Measurements from ENCODE around the gene FGFR2.

Gene FGFR2

DNA sequence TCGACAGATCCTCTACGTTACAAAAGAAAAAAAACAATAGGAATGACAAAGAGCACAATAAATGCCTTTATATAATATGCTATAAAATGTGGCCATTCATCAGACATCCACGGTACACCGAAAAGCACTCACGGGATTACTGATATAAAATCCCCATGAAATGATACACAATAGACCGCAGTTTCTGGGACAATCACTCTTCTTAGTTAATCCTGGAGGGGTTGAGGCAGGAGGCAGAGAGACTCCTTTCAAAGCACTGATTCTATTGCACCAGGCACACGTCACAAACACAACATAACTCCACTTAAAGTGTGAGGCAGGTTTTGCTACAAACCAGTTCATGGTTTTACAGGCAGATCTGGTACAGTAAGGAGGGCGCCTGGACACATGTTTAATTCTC is 113.8 kb downstream of the FGFR2 start:
- no peak for DNase-seq

DNA sequence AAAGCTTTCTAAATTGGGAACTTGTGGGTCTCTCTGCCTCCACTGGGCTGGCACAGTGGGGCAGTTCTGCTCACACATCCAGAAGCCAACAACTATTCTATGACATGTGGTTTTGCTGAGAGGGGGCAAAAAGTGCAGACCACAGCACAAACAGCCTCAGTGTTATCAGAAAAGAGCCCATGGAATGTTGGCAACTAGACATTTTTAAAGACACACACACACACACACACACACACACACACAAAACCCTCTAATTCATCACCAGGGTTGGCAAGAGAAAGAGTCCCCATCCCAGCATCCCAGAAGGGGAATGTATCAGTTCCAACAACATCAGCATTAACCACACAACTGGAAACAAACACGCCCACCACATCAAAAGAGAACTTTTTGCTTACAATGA is 117.1 kb downstream of the FGFR2 start:
- no peak for DNase-seq

DNA sequence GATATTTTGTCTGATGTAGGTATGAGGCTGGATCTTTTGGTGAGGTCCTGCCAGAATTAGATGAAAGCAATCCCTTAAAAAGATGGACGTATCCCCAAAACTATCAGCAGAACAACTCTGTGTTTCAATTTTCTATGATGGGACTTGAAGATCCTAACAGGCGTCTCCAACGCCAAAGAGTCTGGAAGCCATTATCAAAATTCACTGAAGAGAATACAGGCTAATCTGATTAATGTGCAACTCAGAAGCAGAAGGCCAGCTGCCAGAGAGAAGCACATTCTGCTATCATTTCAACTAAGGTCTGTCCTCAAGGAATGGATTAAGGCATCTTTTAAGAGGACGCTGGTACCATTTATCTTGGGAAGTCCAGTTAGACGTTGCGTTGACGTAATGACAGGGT is 119.7 kb downstream of the FGFR2 start:
- DNase-seq, result no peak

DNA sequence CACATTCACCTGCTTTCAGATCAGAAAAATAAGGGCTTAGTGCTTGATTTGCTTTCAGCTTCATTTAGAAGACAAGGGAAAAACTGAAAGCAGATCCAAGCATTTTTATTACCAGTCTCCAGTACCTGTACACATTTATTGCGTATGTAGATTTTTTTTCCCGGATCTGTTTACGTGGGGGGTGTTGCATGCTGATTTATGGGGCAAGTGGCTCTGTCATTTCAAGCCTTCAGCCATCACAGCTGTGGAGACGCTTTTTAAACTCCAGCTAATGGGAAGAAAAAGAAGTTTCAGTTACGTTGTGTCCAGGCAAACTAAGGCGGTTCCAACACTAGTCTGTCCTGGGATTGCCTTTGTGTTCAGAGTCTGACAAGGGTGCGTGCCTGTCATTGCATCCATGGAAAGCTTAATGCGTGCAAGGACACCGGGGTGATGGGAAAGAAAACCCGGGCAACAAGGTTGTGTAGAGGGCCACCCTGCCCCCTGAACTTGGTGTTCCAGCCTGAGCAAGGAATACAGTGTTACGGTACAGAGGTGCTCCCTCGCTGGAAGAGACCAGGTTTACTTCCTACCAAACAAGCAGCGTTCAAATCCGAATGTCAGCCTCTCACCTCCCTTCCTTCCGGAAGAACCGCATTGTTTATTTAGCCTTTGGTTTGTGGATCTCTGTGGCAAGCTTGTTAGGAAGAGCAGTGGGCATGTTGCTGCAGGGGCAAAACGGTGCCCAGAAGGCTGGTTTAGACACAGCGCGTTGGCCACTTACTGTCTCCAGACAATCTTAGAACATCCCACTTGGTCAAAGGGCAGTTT is 128.2 kb downstream of the FGFR2 start:
- no peak for DNase-seq

GRCh38 chr10:121468726-121469125 is 129.5 kb downstream of the FGFR2 start:
- DNase-seq, result no peak

GRCh38 chr10:121466424-121466823 is 131.8 kb downstream of the FGFR2 start:
- no peak for DNase-seq

DNA sequence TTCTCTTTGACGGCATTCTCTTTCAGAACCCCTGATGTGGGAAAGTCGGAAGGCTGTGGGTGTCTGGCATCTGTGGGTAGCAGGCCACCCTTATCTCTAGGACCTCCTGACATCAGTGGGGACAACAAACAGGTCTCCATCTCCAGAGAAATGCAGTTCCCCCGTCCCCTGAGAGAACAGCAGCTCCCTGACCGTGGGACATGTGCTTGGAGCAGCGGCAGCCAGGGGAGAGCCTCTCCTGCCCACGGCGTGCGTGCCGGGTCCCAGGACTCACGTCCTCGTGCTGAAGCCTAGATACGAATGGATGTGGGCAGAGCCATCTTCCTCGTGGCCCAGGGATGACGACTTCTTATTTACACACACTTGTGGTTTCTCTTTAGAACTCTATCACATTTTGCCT is 133.0 kb downstream of the FGFR2 start:
- no peak for DNase-seq

- no peak for DNase-seq
Observed at GRCh38 chr10:121464517-121464916, 133.7 kb downstream of the FGFR2 start.

DNA sequence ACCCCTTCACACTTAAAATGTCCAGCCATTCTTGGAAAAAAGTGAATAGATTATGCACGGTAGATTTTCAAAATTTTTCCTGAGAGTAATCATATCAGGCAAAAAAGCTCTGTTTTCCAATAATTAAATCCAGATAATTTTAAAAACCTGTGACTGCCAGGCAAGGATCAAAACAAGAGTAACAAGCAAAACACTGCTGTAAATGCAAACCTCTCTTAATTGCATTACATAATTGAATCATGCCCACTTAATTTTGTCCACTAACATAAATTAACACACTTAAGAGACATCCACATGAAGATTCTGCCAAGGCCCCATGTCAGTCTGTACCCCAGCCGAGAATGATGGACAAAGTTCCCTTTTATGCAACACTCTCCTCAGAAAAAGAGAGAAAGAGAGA is 135.3 kb downstream of the FGFR2 start:
- DNase-seq, result no peak

DNA sequence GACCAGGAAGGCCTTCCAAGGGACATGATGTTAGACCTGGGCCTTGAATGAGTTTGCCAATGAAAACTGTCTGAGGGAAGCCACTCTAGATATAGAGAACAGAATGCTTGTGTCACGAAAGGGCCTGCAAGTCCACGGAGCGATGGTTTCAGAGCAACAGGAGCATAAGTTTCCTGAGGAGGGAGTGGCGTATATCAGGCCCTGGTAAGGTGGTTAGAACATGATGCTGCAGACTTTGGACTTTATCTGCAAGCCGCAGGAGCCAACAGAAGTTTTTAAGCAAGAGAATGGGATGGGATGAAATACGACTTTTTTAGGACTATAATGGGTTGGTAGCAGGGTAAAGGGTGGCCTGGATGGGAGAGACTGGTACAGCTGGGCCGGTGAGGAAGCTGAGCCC is 136.0 kb downstream of the FGFR2 start:
- no peak for DNase-seq

GRCh38 chr10:121461307-121461706 is 136.9 kb downstream of the FGFR2 start:
- DNase-seq, result no peak

- DNase-seq, result no peak
Observed at GRCh38 chr10:121460733-121461132, 137.5 kb downstream of the FGFR2 start.

GRCh38 chr10:121459622-121460453 is 138.4 kb downstream of the FGFR2 start:
- no peak for DNase-seq

GRCh38 chr10:121459279-121459621 is 139.0 kb downstream of the FGFR2 start:
- DNase-seq, result no peak

- no peak for DNase-seq
Observed at GRCh38 chr10:121457729-121458128, 140.5 kb downstream of the FGFR2 start.

DNA sequence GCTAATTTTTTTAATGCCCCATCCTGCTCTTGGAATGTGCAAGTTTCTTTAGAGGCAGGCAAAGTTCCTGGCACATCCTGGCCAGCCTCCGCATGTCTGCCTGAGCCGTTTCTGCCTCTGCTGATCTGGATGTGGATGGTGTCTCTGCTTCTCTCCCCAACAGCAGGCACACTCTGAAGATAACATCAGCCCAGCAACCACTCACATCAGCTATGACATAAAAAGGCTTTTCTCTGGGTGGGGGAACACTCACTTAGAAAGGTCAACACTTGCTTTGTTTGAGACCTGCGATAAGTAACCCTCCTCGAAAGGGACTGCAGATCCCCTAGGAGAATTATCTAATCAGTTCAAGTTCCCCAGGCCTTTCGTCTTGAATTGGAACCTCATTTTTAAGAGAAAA is 142.9 kb downstream of the FGFR2 start:
- no peak for DNase-seq

- no peak for DNase-seq
Observed at GRCh38 chr10:121454781-121455180, 143.5 kb downstream of the FGFR2 start.

DNA sequence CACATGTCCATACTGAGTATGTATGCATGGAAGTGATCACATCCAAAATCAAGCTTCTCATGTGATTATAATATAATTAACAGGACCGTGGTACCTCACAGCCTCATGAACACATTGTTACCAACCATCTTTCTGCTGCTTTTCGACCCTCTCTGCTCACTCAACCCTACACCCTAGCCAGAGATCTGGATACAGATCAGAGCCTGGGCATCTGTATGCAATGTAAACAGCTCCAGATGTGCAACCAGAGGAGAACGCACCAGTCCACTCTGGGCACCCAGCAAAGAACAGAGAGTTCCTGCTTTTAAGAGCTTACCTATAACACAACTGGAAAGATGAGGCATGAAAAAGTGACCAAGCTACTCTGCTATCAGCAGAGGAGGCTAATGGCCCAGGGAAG is 145.1 kb downstream of the FGFR2 start:
- no peak for DNase-seq

DNA sequence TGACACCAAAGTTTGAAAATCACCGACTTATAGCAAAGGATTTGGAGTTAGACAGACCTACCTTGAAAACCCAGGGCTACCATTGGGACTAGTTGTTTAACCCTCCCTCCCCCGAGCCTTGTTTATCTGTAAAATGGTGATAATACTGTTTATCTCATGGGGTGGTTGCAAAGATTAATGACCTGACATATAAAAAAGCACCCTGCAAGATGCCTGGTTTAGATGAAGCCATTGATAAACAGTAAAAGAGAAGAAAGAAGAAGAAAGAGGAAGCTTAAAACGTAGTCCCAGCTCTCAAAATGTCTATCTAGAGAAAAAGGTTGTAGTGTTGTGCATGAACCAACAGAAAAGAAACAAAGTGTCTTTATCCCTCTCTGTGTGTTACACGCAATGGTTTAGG is 145.7 kb downstream of the FGFR2 start:
- DNase-seq, result no peak

- no peak for DNase-seq
Observed at GRCh38 chr10:121450247-121450646, 148.0 kb downstream of the FGFR2 start.

- DNase-seq, result no peak
Observed at GRCh38 chr10:121449482-121449924, 148.7 kb downstream of the FGFR2 start.

GRCh38 chr10:121448766-121449421 is 149.3 kb downstream of the FGFR2 start:
- DNase-seq, result no peak

GRCh38 chr10:121444520-121445165 is 153.6 kb downstream of the FGFR2 start:
- DNase-seq, result no peak

Measured in Kasumi-1 (cell line).